Vagina (tissue), 2 donors: ENCODE data around the gene GRK1.

ENCODE experiments used
- POLR2A ChIP-seq, 2 donors: fragments of 450-650 bp; IDR thresholded peaks; one replicate each; pipeline ENCODE4 v1.6.1; 2017; ENCODE audit warnings: antibody characterized with exemption in 2 of 2, mild to moderate bottlenecking in 2 of 2, moderate library complexity in 2 of 2
- POLR2AphosphoS5 ChIP-seq, 2 donors: sonication (generic); formaldehyde crosslinking; IDR thresholded peaks; one replicate each; pipeline ENCODE4 v1.9.0; 2017; ENCODE audit warnings: antibody characterized with exemption in 2 of 2, mild to moderate bottlenecking in 2 of 2, low read depth in 1 of 2; ENCODE audit not compliant: insufficient read depth in 1 of 2
- TF ChIP-seq, protein P1 (sequence below), 3 experiments: fragments of 450-650 bp in 2 of 3; fragments of 200-600 bp in 1 of 3; sonication (generic) in 1 of 3; IDR thresholded peaks; one replicate each; pipeline ENCODE4 v1.5.1; 2017 to 2019; ENCODE audit warnings: antibody characterized with exemption in 3 of 3, mild to moderate bottlenecking in 2 of 3, moderate library complexity in 2 of 3

GRCh38 chr13:113630804-113631203 is 36.2 kb upstream of the GRK1 start:
- TF ChIP-seq, protein P1, sequence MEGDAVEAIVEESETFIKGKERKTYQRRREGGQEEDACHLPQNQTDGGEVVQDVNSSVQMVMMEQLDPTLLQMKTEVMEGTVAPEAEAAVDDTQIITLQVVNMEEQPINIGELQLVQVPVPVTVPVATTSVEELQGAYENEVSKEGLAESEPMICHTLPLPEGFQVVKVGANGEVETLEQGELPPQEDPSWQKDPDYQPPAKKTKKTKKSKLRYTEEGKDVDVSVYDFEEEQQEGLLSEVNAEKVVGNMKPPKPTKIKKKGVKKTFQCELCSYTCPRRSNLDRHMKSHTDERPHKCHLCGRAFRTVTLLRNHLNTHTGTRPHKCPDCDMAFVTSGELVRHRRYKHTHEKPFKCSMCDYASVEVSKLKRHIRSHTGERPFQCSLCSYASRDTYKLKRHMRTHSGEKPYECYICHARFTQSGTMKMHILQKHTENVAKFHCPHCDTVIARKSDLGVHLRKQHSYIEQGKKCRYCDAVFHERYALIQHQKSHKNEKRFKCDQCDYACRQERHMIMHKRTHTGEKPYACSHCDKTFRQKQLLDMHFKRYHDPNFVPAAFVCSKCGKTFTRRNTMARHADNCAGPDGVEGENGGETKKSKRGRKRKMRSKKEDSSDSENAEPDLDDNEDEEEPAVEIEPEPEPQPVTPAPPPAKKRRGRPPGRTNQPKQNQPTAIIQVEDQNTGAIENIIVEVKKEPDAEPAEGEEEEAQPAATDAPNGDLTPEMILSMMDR (IDR thresholded peaks at IDR 0.05): no peak
- TF ChIP-seq POLR2AphosphoS5 (IDR thresholded peaks at IDR 0.05; ENCODE audit: insufficient read depth in 1 of 2, low read depth in 1 of 2) (no peak), POLR2A (IDR thresholded peaks at IDR 0.05) (no peak)
